SK-N-MC (cell line): Measurements from ENCODE around the gene FOXP1.

Experiments
- EZH2 ChIP-seq: fragments of 200-600 bp; sonication (generic); IDR thresholded peaks from one replicate; pipeline ENCODE4 v1.6.1; 2017; ENCODE audit warnings: antibody characterized with exemption
- FOXP2 ChIP-seq: optimal IDR thresholded peaks from 2 replicates; pipeline ENCODE3; 2011; ENCODE audit warnings: mild to moderate bottlenecking, moderate library complexity; ENCODE audit not compliant: insufficient read depth; ENCODE audit errors: extremely low read length, control extremely low read depth
- POLR2AphosphoS5 ChIP-seq: IDR thresholded peaks from 2 replicates; pipeline ENCODE4 v1.6.1; 2012; ENCODE audit warnings: mild to moderate bottlenecking, low read depth, low read length, borderline replicate concordance

- TF ChIP-seq EZH2 (no peak), POLR2AphosphoS5 (peak; percentile 60; the same call in 1 of the 2 replicates), FOXP2 (no peak)
These were observed 379.6 kb downstream of the FOXP1 start for GRCh38 chr3:71203727-71204488.
